GM23338 (cell line): ENCODE data around the gene HIVEP3. TPM values are rescaled to one million over a fixed set of nuclear protein-coding genes. Genes with fewer than 3 reads are reported as not detected.

Experiments
- ATAC-seq: fragments of 200-7000 bp; cut with Tn5 transposase; 3 replicates; pipeline ENCODE4 v1.9.1; 2020
- DNase-seq: peaks from one replicate; pipeline ENCODE4 v3.0.0-alpha.2; 2015; ENCODE audit warnings: low spot score
- H2AFZ ChIP-seq: fragments of 200-600 bp; sonication (generic); 2 replicates; pipeline ENCODE4 v1.8.0; 2016; ENCODE audit warnings: antibody characterized with exemption, mild to moderate bottlenecking, moderate library complexity
- H3F3A ChIP-seq: fragments of 200-600 bp; sonication (generic); replicated peaks from 2 replicates; pipeline ENCODE4 v1.8.0; 2017; ENCODE audit warnings: antibody characterized with exemption, mixed run types, low read depth
- H3K27ac ChIP-seq: fragments of 200-600 bp; sonication (generic); 2 replicates; pipeline ENCODE4 v1.6.1; 2016; ENCODE audit warnings: low read depth
- H3K27me3 ChIP-seq: fragments of 200-600 bp; sonication (generic); 2 replicates; pipeline ENCODE4 v1.8.0; 2016; ENCODE audit warnings: mild to moderate bottlenecking, mixed run types, moderate library complexity; ENCODE audit not compliant: insufficient read depth
- H3K36me3 ChIP-seq: fragments of 200-600 bp; sonication (generic); 2 replicates; pipeline ENCODE4 v1.8.0; 2016; ENCODE audit warnings: mild to moderate bottlenecking; ENCODE audit not compliant: insufficient read depth
- H3K4me1 ChIP-seq: fragments of 200-600 bp; sonication (generic); 2 replicates; pipeline ENCODE4 v1.8.0; 2016; ENCODE audit warnings: mild to moderate bottlenecking, moderate library complexity; ENCODE audit not compliant: insufficient read depth
- H3K4me2 ChIP-seq: fragments of 200-600 bp; sonication (generic); 2 replicates; pipeline ENCODE4 v1.7.1; 2017; ENCODE audit warnings: mixed run types
- H3K4me3 ChIP-seq: fragments of 200-600 bp; sonication (generic); 2 replicates; pipeline ENCODE4 v1.6.1; 2016; ENCODE audit warnings: mixed run types
- H3K79me2 ChIP-seq: fragments of 200-600 bp; sonication (generic); replicated peaks from 2 replicates; pipeline ENCODE4 v1.8.0; 2017; ENCODE audit warnings: mild to moderate bottlenecking; ENCODE audit not compliant: insufficient read depth
- H3K9me2 ChIP-seq: fragments of 200-600 bp; sonication (generic); 2 replicates; pipeline ENCODE4 v1.8.0; 2017; ENCODE audit not compliant: insufficient read depth
- H4K20me1 ChIP-seq: fragments of 200-600 bp; sonication (generic); replicated peaks from 2 replicates; pipeline ENCODE4 v1.8.0; 2017; ENCODE audit warnings: mild to moderate bottlenecking; ENCODE audit not compliant: insufficient read depth
- H3K27ac Mint-ChIP-seq: 2 replicates; pipeline ENCODE4 v1.8.0; 2020; ENCODE audit warnings: inconsistent platforms, mild to moderate bottlenecking, moderate library complexity, mixed read lengths
- H3K27me3 Mint-ChIP-seq: 3 replicates; pipeline ENCODE4 v1.8.0; 2022; ENCODE audit warnings: low read depth, mild to moderate bottlenecking, moderate library complexity, mixed read lengths, inconsistent platforms; ENCODE audit not compliant: insufficient read depth, poor library complexity
- H3K36me3 Mint-ChIP-seq: 3 replicates; pipeline ENCODE4 v1.8.0; 2021; ENCODE audit warnings: low read depth, mild to moderate bottlenecking, inconsistent platforms, moderate library complexity, mixed read lengths
- H3K4me1 Mint-ChIP-seq: 3 replicates; pipeline ENCODE4 v1.8.0; 2020; ENCODE audit warnings: mild to moderate bottlenecking, inconsistent platforms, mixed read lengths
- H3K4me3 Mint-ChIP-seq: 3 replicates; pipeline ENCODE4 v1.8.0; 2021; ENCODE audit warnings: moderate library complexity, mild to moderate bottlenecking, inconsistent platforms, mixed read lengths
- H3K9me3 Mint-ChIP-seq: 3 replicates; pipeline ENCODE4 v1.8.0; 2020; ENCODE audit warnings: moderate library complexity, mild to moderate bottlenecking, inconsistent platforms, mixed read lengths
- CREB1 ChIP-seq: fragments of 250-450 bp; sonication (Bioruptor Pico); IDR thresholded peaks from 2 replicates; pipeline ENCODE4 v1.5.0; 2020; ENCODE audit warnings: low read depth, mild to moderate bottlenecking, moderate library complexity
- EZH2 ChIP-seq: fragments of 200-600 bp; sonication (generic); IDR thresholded peaks from one replicate; pipeline ENCODE4 v1.8.0; 2017; ENCODE audit warnings: antibody characterized with exemption, mild to moderate bottlenecking, low read depth; ENCODE audit not compliant: unreplicated experiment
- EZH2phosphoT487 ChIP-seq: fragments of 200-600 bp; sonication (generic); IDR thresholded peaks from one replicate; pipeline ENCODE4 v1.8.1; 2018; ENCODE audit warnings: antibody characterized with exemption; ENCODE audit not compliant: unreplicated experiment
- JUNB ChIP-seq: IDR thresholded peaks from one replicate; pipeline ENCODE4 v1.6.1; 2016; ENCODE audit warnings: antibody characterized with exemption; ENCODE audit not compliant: unreplicated experiment
- NANOG ChIP-seq: IDR thresholded peaks from 2 replicates; pipeline ENCODE4 v1.6.1; 2016; ENCODE audit warnings: antibody characterized with exemption, borderline replicate concordance
- POLR2AphosphoS5 ChIP-seq: IDR thresholded peaks from 2 replicates; pipeline ENCODE4 v1.6.1; 2016; ENCODE audit warnings: antibody characterized with exemption, low read depth
- STAT1 ChIP-seq: IDR thresholded peaks from one replicate; pipeline ENCODE4 v1.6.1; 2016; ENCODE audit warnings: antibody characterized with exemption; ENCODE audit not compliant: unreplicated experiment
- ZNF114 ChIP-seq: fragments of 250-450 bp; sonication (Bioruptor Pico); IDR thresholded peaks from 2 replicates; pipeline ENCODE4 v1.5.0; 2020; ENCODE audit warnings: mild to moderate bottlenecking, moderate library complexity
- ZNF331 ChIP-seq: fragments of 250-450 bp; sonication (Bioruptor Pico); IDR thresholded peaks from 2 replicates; pipeline ENCODE4 v1.5.0; 2020; ENCODE audit warnings: low read depth, mild to moderate bottlenecking, moderate library complexity
- polyA plus RNA-seq: library from polyadenylated mRNA; unstranded; fragments of >200 nt; fragmentation: Nextera tagmentation; extraction: Ambion mirVana; gene quantifications from 2 replicates; pipeline ENCODE4 v1.2.1, GENCODE V29; 2016
- total RNA-seq: library from RNA; depleted of rRNA; stranded (reverse); fragments of >200 nt; shearing (Covaris generic); gene quantifications from 2 replicates; pipeline ENCODE4 v1.2.3, GENCODE V29; 2014
- TF ChIP-seq, protein P1 (sequence below), 2 experiments: fragments of 200-600 bp in 1 of 2; sonication (generic) in 1 of 2; conservative IDR thresholded peaks; 2 replicates each; pipeline versions ENCODE4 v1.5.1 to v1.6.1; 2016 to 2017; ENCODE audit warnings: antibody characterized with exemption in 2 of 2, low read depth in 2 of 2, mild to moderate bottlenecking in 2 of 2, moderate library complexity in 1 of 2
- TF ChIP-seq, protein P2 (sequence below): fragments of 250-450 bp; sonication (Bioruptor Pico); IDR thresholded peaks from 2 replicates; pipeline ENCODE4 v1.5.0; 2020; ENCODE audit warnings: mild to moderate bottlenecking, moderate library complexity
- TF ChIP-seq, protein P3 (sequence below): IDR thresholded peaks from 2 replicates; pipeline ENCODE4 v1.6.1; 2016; ENCODE audit warnings: antibody characterized with exemption
- TF ChIP-seq, protein P4 (sequence below): IDR thresholded peaks from one replicate; pipeline ENCODE4 v1.6.1; 2018; ENCODE audit warnings: antibody characterized with exemption; ENCODE audit not compliant: unreplicated experiment

HIVEP3 gene
- total and polyA plus RNA-seq, 2 experiments from 2014 or later = 0.14 to 0.24 TPM

DNA sequence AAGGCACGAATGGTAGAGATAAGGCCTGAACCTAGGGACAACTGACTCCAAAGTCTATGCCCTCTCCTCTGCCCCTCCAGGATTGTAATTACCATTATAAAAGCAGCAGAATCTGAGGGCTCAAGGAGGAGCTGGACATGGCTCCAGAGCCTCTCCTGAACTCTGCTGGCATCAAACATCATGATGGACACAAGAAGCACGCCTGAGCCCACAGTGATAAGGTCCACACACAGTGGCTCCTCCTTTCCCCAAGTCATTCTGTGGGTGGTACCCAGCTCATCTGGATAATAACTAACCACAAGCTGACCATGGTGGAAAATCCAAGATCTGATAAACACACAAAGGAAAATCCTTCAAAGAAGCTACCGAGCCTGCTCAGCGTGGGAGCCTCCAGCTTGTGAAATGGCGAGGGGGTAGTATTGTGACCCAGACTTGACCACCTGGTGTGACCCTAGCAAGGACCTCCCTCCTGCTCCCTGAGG, 85.2 kb downstream of the HIVEP3 start:
- Mint-ChIP-seq H3K4me3 (no peak overlapping the region), H3K27ac (no peak overlapping the region), H3K27me3 (no peaks in the 10 kb centered on the region), H3K36me3 (no peaks in the 10 kb centered on the region), H3K4me1 (no peaks in the 10 kb centered on the region), H3K9me3 (no peaks in the 10 kb centered on the region)
- Histone ChIP-seq H3K27ac (no peak overlapping the region), H3K4me2 (no peak overlapping the region), H3K9me2 (0 out of 2 replicates have a peak, but pooled peaks cover 10% of the 10 kb centered on the region), H3K79me2 (no peaks in the 10 kb centered on the region), H3K4me3 (no peak overlapping the region), H3K27me3 (no peaks in the 10 kb centered on the region), H3K36me3 (no peaks in the 10 kb centered on the region), H3F3A (no peaks in the 10 kb centered on the region), H4K20me1 (no peaks in the 10 kb centered on the region), H3K4me1 (no peaks in the 10 kb centered on the region), H2AFZ (no peak overlapping the region)
- no peak for DNase-seq
- no peak for ATAC-seq
- TF ChIP-seq JUNB (no peak), EZH2phosphoT487 (no peak), STAT1 (no peak), ZNF114 (CRISPR knock-in tag) (no peak), NANOG (no peak), ZNF331 (CRISPR knock-in tag) (no peak), EZH2 (no peak), POLR2AphosphoS5 (no peak), CREB1 (CRISPR knock-in tag) (no peak)
- TF ChIP-seq, protein P1, sequence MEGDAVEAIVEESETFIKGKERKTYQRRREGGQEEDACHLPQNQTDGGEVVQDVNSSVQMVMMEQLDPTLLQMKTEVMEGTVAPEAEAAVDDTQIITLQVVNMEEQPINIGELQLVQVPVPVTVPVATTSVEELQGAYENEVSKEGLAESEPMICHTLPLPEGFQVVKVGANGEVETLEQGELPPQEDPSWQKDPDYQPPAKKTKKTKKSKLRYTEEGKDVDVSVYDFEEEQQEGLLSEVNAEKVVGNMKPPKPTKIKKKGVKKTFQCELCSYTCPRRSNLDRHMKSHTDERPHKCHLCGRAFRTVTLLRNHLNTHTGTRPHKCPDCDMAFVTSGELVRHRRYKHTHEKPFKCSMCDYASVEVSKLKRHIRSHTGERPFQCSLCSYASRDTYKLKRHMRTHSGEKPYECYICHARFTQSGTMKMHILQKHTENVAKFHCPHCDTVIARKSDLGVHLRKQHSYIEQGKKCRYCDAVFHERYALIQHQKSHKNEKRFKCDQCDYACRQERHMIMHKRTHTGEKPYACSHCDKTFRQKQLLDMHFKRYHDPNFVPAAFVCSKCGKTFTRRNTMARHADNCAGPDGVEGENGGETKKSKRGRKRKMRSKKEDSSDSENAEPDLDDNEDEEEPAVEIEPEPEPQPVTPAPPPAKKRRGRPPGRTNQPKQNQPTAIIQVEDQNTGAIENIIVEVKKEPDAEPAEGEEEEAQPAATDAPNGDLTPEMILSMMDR (conservative IDR thresholded peaks at IDR 0.05; ENCODE audit: low read depth in 2 of 2) = no peak
- TF ChIP-seq, protein P2, sequence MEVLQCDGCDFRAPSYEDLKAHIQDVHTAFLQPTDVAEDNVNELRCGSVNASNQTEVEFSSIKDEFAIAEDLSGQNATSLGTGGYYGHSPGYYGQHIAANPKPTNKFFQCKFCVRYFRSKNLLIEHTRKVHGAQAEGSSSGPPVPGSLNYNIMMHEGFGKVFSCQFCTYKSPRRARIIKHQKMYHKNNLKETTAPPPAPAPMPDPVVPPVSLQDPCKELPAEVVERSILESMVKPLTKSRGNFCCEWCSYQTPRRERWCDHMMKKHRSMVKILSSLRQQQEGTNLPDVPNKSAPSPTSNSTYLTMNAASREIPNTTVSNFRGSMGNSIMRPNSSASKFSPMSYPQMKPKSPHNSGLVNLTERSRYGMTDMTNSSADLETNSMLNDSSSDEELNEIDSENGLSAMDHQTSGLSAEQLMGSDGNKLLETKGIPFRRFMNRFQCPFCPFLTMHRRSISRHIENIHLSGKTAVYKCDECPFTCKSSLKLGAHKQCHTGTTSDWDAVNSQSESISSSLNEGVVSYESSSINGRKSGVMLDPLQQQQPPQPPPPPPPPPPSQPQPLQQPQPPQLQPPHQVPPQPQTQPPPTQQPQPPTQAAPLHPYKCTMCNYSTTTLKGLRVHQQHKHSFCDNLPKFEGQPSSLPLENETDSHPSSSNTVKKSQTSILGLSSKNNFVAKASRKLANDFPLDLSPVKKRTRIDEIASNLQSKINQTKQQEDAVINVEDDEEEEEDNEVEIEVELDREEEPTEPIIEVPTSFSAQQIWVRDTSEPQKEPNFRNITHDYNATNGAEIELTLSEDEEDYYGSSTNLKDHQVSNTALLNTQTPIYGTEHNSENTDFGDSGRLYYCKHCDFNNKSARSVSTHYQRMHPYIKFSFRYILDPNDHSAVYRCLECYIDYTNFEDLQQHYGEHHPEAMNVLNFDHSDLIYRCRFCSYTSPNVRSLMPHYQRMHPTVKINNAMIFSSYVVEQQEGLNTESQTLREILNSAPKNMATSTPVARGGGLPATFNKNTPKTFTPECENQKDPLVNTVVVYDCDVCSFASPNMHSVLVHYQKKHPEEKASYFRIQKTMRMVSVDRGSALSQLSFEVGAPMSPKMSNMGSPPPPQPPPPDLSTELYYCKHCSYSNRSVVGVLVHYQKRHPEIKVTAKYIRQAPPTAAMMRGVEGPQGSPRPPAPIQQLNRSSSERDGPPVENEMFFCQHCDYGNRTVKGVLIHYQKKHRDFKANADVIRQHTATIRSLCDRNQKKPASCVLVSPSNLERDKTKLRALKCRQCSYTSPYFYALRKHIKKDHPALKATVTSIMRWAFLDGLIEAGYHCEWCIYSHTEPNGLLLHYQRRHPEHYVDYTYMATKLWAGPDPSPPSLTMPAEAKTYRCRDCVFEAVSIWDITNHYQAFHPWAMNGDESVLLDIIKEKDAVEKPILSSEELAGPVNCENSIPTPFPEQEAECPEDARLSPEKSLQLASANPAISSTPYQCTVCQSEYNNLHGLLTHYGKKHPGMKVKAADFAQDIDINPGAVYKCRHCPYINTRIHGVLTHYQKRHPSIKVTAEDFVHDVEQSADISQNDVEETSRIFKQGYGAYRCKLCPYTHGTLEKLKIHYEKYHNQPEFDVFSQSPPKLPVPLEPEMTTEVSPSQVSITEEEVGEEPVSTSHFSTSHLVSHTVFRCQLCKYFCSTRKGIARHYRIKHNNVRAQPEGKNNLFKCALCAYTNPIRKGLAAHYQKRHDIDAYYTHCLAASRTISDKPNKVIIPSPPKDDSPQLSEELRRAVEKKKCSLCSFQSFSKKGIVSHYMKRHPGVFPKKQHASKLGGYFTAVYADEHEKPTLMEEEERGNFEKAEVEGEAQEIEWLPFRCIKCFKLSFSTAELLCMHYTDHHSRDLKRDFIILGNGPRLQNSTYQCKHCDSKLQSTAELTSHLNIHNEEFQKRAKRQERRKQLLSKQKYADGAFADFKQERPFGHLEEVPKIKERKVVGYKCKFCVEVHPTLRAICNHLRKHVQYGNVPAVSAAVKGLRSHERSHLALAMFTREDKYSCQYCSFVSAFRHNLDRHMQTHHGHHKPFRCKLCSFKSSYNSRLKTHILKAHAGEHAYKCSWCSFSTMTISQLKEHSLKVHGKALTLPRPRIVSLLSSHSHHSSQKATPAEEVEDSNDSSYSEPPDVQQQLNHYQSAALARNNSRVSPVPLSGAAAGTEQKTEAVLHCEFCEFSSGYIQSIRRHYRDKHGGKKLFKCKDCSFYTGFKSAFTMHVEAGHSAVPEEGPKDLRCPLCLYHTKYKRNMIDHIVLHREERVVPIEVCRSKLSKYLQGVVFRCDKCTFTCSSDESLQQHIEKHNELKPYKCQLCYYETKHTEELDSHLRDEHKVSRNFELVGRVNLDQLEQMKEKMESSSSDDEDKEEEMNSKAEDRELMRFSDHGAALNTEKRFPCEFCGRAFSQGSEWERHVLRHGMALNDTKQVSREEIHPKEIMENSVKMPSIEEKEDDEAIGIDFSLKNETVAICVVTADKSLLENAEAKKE (CRISPR knock-in tag) = no peak
- TF ChIP-seq, protein P3, sequence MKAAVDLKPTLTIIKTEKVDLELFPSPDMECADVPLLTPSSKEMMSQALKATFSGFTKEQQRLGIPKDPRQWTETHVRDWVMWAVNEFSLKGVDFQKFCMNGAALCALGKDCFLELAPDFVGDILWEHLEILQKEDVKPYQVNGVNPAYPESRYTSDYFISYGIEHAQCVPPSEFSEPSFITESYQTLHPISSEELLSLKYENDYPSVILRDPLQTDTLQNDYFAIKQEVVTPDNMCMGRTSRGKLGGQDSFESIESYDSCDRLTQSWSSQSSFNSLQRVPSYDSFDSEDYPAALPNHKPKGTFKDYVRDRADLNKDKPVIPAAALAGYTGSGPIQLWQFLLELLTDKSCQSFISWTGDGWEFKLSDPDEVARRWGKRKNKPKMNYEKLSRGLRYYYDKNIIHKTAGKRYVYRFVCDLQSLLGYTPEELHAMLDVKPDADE = no peak
- TF ChIP-seq, protein P4, sequence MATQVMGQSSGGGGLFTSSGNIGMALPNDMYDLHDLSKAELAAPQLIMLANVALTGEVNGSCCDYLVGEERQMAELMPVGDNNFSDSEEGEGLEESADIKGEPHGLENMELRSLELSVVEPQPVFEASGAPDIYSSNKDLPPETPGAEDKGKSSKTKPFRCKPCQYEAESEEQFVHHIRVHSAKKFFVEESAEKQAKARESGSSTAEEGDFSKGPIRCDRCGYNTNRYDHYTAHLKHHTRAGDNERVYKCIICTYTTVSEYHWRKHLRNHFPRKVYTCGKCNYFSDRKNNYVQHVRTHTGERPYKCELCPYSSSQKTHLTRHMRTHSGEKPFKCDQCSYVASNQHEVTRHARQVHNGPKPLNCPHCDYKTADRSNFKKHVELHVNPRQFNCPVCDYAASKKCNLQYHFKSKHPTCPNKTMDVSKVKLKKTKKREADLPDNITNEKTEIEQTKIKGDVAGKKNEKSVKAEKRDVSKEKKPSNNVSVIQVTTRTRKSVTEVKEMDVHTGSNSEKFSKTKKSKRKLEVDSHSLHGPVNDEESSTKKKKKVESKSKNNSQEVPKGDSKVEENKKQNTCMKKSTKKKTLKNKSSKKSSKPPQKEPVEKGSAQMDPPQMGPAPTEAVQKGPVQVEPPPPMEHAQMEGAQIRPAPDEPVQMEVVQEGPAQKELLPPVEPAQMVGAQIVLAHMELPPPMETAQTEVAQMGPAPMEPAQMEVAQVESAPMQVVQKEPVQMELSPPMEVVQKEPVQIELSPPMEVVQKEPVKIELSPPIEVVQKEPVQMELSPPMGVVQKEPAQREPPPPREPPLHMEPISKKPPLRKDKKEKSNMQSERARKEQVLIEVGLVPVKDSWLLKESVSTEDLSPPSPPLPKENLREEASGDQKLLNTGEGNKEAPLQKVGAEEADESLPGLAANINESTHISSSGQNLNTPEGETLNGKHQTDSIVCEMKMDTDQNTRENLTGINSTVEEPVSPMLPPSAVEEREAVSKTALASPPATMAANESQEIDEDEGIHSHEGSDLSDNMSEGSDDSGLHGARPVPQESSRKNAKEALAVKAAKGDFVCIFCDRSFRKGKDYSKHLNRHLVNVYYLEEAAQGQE = no peak
